H9 (cell line): Measurements from ENCODE around the gene CLASP2. TPM values are rescaled to one million over a fixed set of nuclear protein-coding genes. Genes with fewer than 3 reads are reported as not detected.
A peak's percentile ranks its signal among the peaks of the same experiment; 100 is the strongest.

Experiments
- DNase-seq: peaks from one replicate; pipeline ENCODE4 v3.0.0-alpha.2; 2017
- H2AFZ ChIP-seq: one replicate; pipeline ENCODE4 v1.6.1; 2013; ENCODE audit warnings: mild to moderate bottlenecking, low read length, control low read depth, moderate library complexity
- H2AK5ac ChIP-seq: 2 replicates; pipeline ENCODE4 v1.6.1; 2013; ENCODE audit warnings: low read length, control low read depth, mixed read lengths; ENCODE audit not compliant: insufficient read length
- H2BK120ac ChIP-seq: one replicate; pipeline ENCODE4 v1.6.1; 2013; ENCODE audit warnings: low read depth, mild to moderate bottlenecking, low read length, control low read depth, inconsistent platforms; ENCODE audit not compliant: poor library complexity, severe bottlenecking
- H2BK12ac ChIP-seq: 2 replicates; pipeline ENCODE4 v1.6.1; 2013; ENCODE audit warnings: low read length, control low read depth, mixed read lengths, low read depth; ENCODE audit not compliant: insufficient read length
- H2BK15ac ChIP-seq: 2 replicates; pipeline ENCODE4 v1.6.1; 2013; ENCODE audit warnings: low read depth, low read length, control low read depth
- H2BK20ac ChIP-seq: one replicate; pipeline ENCODE4 v1.6.1; 2013; ENCODE audit warnings: low read depth, mild to moderate bottlenecking, low read length, control low read depth, inconsistent platforms; ENCODE audit not compliant: poor library complexity, severe bottlenecking
- H2BK5ac ChIP-seq: 2 replicates; pipeline ENCODE4 v1.6.1; 2013; ENCODE audit warnings: low read length, control low read depth, mixed read lengths; ENCODE audit not compliant: insufficient read length
- H3K14ac ChIP-seq: 2 replicates; pipeline ENCODE4 v1.6.1; 2013; ENCODE audit warnings: low read length, control low read depth; ENCODE audit not compliant: insufficient read depth
- H3K18ac ChIP-seq: 2 replicates; pipeline ENCODE4 v1.6.1; 2013; ENCODE audit warnings: low read depth, mild to moderate bottlenecking, mixed read lengths, low read length, control low read depth; ENCODE audit not compliant: insufficient read length
- H3K23ac ChIP-seq: 2 replicates; pipeline ENCODE4 v1.6.1; 2013; ENCODE audit warnings: low read length, control low read depth, mixed read lengths, low read depth; ENCODE audit not compliant: insufficient read length
- H3K23me2 ChIP-seq: 2 replicates; pipeline ENCODE4 v1.6.1; 2013; ENCODE audit warnings: low read depth, mild to moderate bottlenecking, mixed read lengths, low read length, control low read depth; ENCODE audit not compliant: insufficient read length, poor library complexity, severe bottlenecking
- H3K27ac ChIP-seq: 2 replicates; pipeline ENCODE4 v1.5.1; 2013; ENCODE audit warnings: low read length, control low read depth, mixed read lengths, low read depth; ENCODE audit not compliant: insufficient read length
- H3K27me3 ChIP-seq: 2 replicates; pipeline ENCODE4 v1.6.1; 2013; ENCODE audit warnings: low read length, control low read depth, inconsistent platforms; ENCODE audit not compliant: insufficient read depth
- H3K4ac ChIP-seq: 2 replicates; pipeline ENCODE4 v1.6.1; 2013; ENCODE audit warnings: low read depth, mild to moderate bottlenecking, control low read depth, inconsistent platforms, low read length, moderate library complexity
- H3K4me1 ChIP-seq: 2 replicates; pipeline ENCODE4 v1.6.1; 2013; ENCODE audit warnings: low read length, control low read depth, inconsistent platforms; ENCODE audit not compliant: insufficient read depth
- H3K4me2 ChIP-seq: 2 replicates; pipeline ENCODE4 v1.6.1; 2013; ENCODE audit warnings: low read length, control low read depth, mixed read lengths; ENCODE audit not compliant: insufficient read length, insufficient read depth
- H3K56ac ChIP-seq: 2 replicates; pipeline ENCODE4 v1.6.1; 2013; ENCODE audit warnings: low read depth, mild to moderate bottlenecking, mixed read lengths, low read length, control low read depth; ENCODE audit not compliant: insufficient read length
- H3K79me1 ChIP-seq: 2 replicates; pipeline ENCODE4 v1.6.1; 2013; ENCODE audit warnings: low read depth, mild to moderate bottlenecking, moderate library complexity, low read length, control low read depth, inconsistent platforms; ENCODE audit not compliant: insufficient read depth, poor library complexity, severe bottlenecking
- H3K79me2 ChIP-seq: 2 replicates; pipeline ENCODE4 v1.6.1; 2013; ENCODE audit warnings: low read length, control low read depth, inconsistent platforms; ENCODE audit not compliant: insufficient read depth
- H3K9ac ChIP-seq: 2 replicates; pipeline ENCODE4 v1.6.1; 2013; ENCODE audit warnings: low read length, control low read depth, mixed read lengths; ENCODE audit not compliant: insufficient read length; ENCODE audit errors: extremely low read depth
- H3K9me3 ChIP-seq: one replicate; pipeline ENCODE4 v1.6.1; 2013; ENCODE audit warnings: low read depth, low read length, inconsistent platforms; ENCODE audit not compliant: control insufficient read depth
- H3T11ph ChIP-seq: one replicate; pipeline ENCODE4 v1.6.1; 2013; ENCODE audit warnings: mild to moderate bottlenecking, low read length, control low read depth, inconsistent platforms
- H4K20me1 ChIP-seq: one replicate; pipeline ENCODE4 v1.6.1; 2013; ENCODE audit not compliant: control insufficient read depth, insufficient read length, insufficient read depth
- H4K5ac ChIP-seq: 2 replicates; pipeline ENCODE4 v1.6.1; 2013; ENCODE audit warnings: low read depth, mild to moderate bottlenecking, mixed read lengths, low read length, control low read depth; ENCODE audit not compliant: insufficient read length
- H4K8ac ChIP-seq: replicated peaks from 2 replicates; pipeline ENCODE4 v1.6.1; 2013; ENCODE audit warnings: low read length, control low read depth, mixed read lengths, low read depth; ENCODE audit not compliant: insufficient read length
- H4K91ac ChIP-seq: 2 replicates; pipeline ENCODE4 v1.6.1; 2013; ENCODE audit warnings: low read depth, mild to moderate bottlenecking, moderate library complexity, mixed read lengths, low read length, control low read depth; ENCODE audit not compliant: insufficient read length
- H3K27ac Mint-ChIP-seq, 3 experiments: 2 replicates in 2 of 3; 3 replicates in 1 of 3; pipeline ENCODE4 v1.8.0; 2020 to 2021; ENCODE audit warnings: mixed read lengths in 3 of 3, mild to moderate bottlenecking in 1 of 3, moderate library complexity in 1 of 3
- H3K27me3 Mint-ChIP-seq: 2 replicates; pipeline ENCODE4 v1.8.0; 2021; ENCODE audit warnings: low read depth, mild to moderate bottlenecking, moderate library complexity, mixed read lengths
- H3K36me3 Mint-ChIP-seq, 3 experiments: 2 replicates in 2 of 3; 3 replicates in 1 of 3; pipeline ENCODE4 v1.8.0; 2020 to 2021; ENCODE audit warnings: low read depth in 3 of 3, mixed read lengths in 3 of 3; ENCODE audit not compliant: insufficient read depth in 1 of 3
- H3K4me1 Mint-ChIP-seq, 2 experiments: 2 replicates each; pipeline ENCODE4 v1.8.0; 2020; ENCODE audit warnings: mixed read lengths in 2 of 2
- H3K4me3 Mint-ChIP-seq, 2 experiments: 2 replicates in 1 of 2; 3 replicates in 1 of 2; pipeline ENCODE4 v1.8.0; 2020 to 2021; ENCODE audit warnings: mild to moderate bottlenecking in 2 of 2, mixed read lengths in 2 of 2, moderate library complexity in 1 of 2
- H3K9me3 Mint-ChIP-seq, 2 experiments: 2 replicates in 1 of 2; 3 replicates in 1 of 2; pipeline ENCODE4 v1.8.0; 2020; ENCODE audit warnings: mild to moderate bottlenecking in 2 of 2, mixed read lengths in 2 of 2, moderate library complexity in 1 of 2
- WGBS: extraction: QIAGEN DNeasy Blood & Tissue Kit; methylation state at CpG from one replicate; pipeline ENCODE4 v1.1.7; 2013; ENCODE audit warnings: missing lambda C conversion rate, low lambda C conversion rate, mixed read lengths; ENCODE audit not compliant: insufficient read length; ENCODE audit errors: extremely low coverage; 5-methylcytosine and 5-hydroxymethylcytosine counted together
- total RNA-seq: library from RNA; stranded (reverse); gene quantifications from 2 replicates; pipeline ENCODE4 v1.2.1, GENCODE V29; 2021
- TF ChIP-seq, protein P1 (sequence below): fragments of 200-600 bp; sonication (generic); conservative IDR thresholded peaks from 3 replicates; pipeline ENCODE4 v1.8.0; 2021; ENCODE audit warnings: antibody characterized with exemption, mild to moderate bottlenecking

CLASP2 gene
- total RNA-seq, 1 experiment from 2014 or later: 60.5 TPM

- Histone ChIP-seq H3K9ac (no peak overlapping the region), H3K14ac (no peak overlapping the region), H3K4ac (no peak overlapping the region), H3K56ac (no peak overlapping the region), H3K79me2 (no peaks in the 10 kb centered on the region), H2BK120ac (no peak overlapping the region), H3K4me1 (no peaks in the 10 kb centered on the region), H4K8ac (no peak overlapping the region), H3T11ph (no peak overlapping the region), H3K23ac (no peak overlapping the region), H2AK5ac (no peak overlapping the region), H3K4me2 (no peak overlapping the region), H4K5ac (no peak overlapping the region), H3K9me3 (no peaks in the 10 kb centered on the region), H3K27ac (no peak overlapping the region), H2BK15ac (no peak overlapping the region), H4K20me1 (no peaks in the 10 kb centered on the region), H3K79me1 (no peaks in the 10 kb centered on the region), H4K91ac (no peak overlapping the region), H2BK20ac (no peak overlapping the region), H3K27me3 (no peaks in the 10 kb centered on the region), H2BK5ac (no peak overlapping the region), H2BK12ac (no peak overlapping the region), H3K18ac (no peak overlapping the region), H2AFZ (no peak overlapping the region), H3K23me2 (no peaks in the 10 kb centered on the region)
- no peak overlapping the region for H3K4me3 Mint-ChIP-seq
- H3K27ac Mint-ChIP-seq: 0 out of 7 replicates have a peak overlapping the region, but pooled peaks of 1 of the 3 experiments have one; percentile 55
- H3K9me3 Mint-ChIP-seq: no peaks in the 10 kb centered on the region
- no peaks in the 10 kb centered on the region for H3K4me1 Mint-ChIP-seq
- no CpG with 5 or more reads among the region's 2 CpGs for WGBS
- TF ChIP-seq, protein P1, sequence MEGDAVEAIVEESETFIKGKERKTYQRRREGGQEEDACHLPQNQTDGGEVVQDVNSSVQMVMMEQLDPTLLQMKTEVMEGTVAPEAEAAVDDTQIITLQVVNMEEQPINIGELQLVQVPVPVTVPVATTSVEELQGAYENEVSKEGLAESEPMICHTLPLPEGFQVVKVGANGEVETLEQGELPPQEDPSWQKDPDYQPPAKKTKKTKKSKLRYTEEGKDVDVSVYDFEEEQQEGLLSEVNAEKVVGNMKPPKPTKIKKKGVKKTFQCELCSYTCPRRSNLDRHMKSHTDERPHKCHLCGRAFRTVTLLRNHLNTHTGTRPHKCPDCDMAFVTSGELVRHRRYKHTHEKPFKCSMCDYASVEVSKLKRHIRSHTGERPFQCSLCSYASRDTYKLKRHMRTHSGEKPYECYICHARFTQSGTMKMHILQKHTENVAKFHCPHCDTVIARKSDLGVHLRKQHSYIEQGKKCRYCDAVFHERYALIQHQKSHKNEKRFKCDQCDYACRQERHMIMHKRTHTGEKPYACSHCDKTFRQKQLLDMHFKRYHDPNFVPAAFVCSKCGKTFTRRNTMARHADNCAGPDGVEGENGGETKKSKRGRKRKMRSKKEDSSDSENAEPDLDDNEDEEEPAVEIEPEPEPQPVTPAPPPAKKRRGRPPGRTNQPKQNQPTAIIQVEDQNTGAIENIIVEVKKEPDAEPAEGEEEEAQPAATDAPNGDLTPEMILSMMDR: no peak
- DNase-seq: no peak
- peaks cover 5 to 33% (median 20%) of the 10 kb centered on the region in 3 experiments; a peak in 6 of 7 replicates for H3K36me3 Mint-ChIP-seq
- H3K27me3 Mint-ChIP-seq: no peaks in the 10 kb centered on the region
Measured at GRCh38 chr3:33590541-33590940, 127.5 kb downstream of the CLASP2 start.
